Neural progenitor cell (in vitro differentiated cells): ENCODE data around the gene PTPRC. TPM values are rescaled to one million over a fixed set of nuclear protein-coding genes. Genes with fewer than 3 reads are reported as not detected.

Source experiments
- DNase-seq: peaks from one replicate; pipeline ENCODE4 v3.0.0-alpha.2; 2016; ENCODE audit warnings: low spot score
- H2AFZ ChIP-seq: fragments of 200-600 bp; sonication (generic); replicated peaks from 2 replicates; pipeline ENCODE4 v1.6.1; 2016; ENCODE audit warnings: antibody characterized with exemption
- H3F3A ChIP-seq: fragments of 200-600 bp; sonication (generic); 2 replicates; pipeline ENCODE4 v1.6.1; 2016; ENCODE audit warnings: antibody characterized with exemption, low read depth
- H3K27ac ChIP-seq: fragments of 200-600 bp; sonication (generic); 2 replicates; pipeline ENCODE4 v1.5.1; 2016; ENCODE audit warnings: mild to moderate bottlenecking
- H3K27me3 ChIP-seq: fragments of 200-600 bp; sonication (generic); 2 replicates; pipeline ENCODE4 v1.6.1; 2016; ENCODE audit warnings: mild to moderate bottlenecking, moderate library complexity
- H3K36me3 ChIP-seq: fragments of 200-600 bp; sonication (generic); 2 replicates; pipeline ENCODE4 v1.5.1; 2016
- H3K4me1 ChIP-seq: fragments of 200-600 bp; sonication (generic); 2 replicates; pipeline ENCODE4 v1.6.1; 2016; ENCODE audit warnings: mixed run types
- H3K4me2 ChIP-seq: fragments of 200-600 bp; sonication (generic); 2 replicates; pipeline ENCODE4 v1.6.1; 2016
- H3K4me3 ChIP-seq: fragments of 200-600 bp; sonication (generic); 2 replicates; pipeline ENCODE4 v1.5.1; 2016
- H3K79me2 ChIP-seq: fragments of 200-600 bp; sonication (generic); 2 replicates; pipeline ENCODE4 v1.6.1; 2016; ENCODE audit warnings: low read depth
- H3K9ac ChIP-seq: fragments of 200-600 bp; sonication (generic); 2 replicates; pipeline ENCODE4 v1.6.1; 2016
- H3K9me3 ChIP-seq: fragments of 200-600 bp; sonication (generic); 2 replicates; pipeline ENCODE4 v1.5.1; 2016; ENCODE audit warnings: low read depth
- H4K20me1 ChIP-seq: fragments of 200-600 bp; sonication (generic); 2 replicates; pipeline ENCODE4 v1.6.1; 2016; ENCODE audit warnings: low read depth
- H3K27ac Mint-ChIP-seq: 3 replicates; pipeline ENCODE4 v1.8.0; 2021; ENCODE audit warnings: mixed read lengths
- H3K27me3 Mint-ChIP-seq: 2 replicates; pipeline ENCODE4 v1.8.0; 2022; ENCODE audit warnings: low read depth, mild to moderate bottlenecking, inconsistent platforms, moderate library complexity, mixed read lengths; ENCODE audit not compliant: insufficient read depth
- H3K36me3 Mint-ChIP-seq: 3 replicates; pipeline ENCODE4 v1.8.0; 2021; ENCODE audit warnings: mixed read lengths
- H3K4me1 Mint-ChIP-seq: 3 replicates; pipeline ENCODE4 v1.8.0; 2021; ENCODE audit warnings: mixed read lengths
- H3K4me3 Mint-ChIP-seq: 3 replicates; pipeline ENCODE4 v1.8.0; 2021; ENCODE audit warnings: mild to moderate bottlenecking, moderate library complexity, mixed read lengths
- H3K9me3 Mint-ChIP-seq: 3 replicates; pipeline ENCODE4 v1.8.0; 2020; ENCODE audit warnings: mixed read lengths
- CTCF ChIP-seq: fragments of 200-600 bp; sonication (generic); IDR thresholded peaks from 2 replicates; pipeline ENCODE4 v1.5.1; 2017; ENCODE audit warnings: antibody characterized with exemption, mild to moderate bottlenecking
- EZH2 ChIP-seq: fragments of 200-600 bp; sonication (generic); IDR thresholded peaks from 2 replicates; pipeline ENCODE4 v1.6.1; 2017; ENCODE audit warnings: antibody characterized with exemption, mild to moderate bottlenecking, moderate library complexity
- EZH2phosphoT487 ChIP-seq: fragments of 200-600 bp; sonication (generic); IDR thresholded peaks from 2 replicates; pipeline ENCODE4 v1.6.1; 2017; ENCODE audit warnings: antibody characterized with exemption
- total RNA-seq: library from RNA; depleted of rRNA; stranded (reverse); fragments of >200 nt; gene quantifications from 2 replicates; pipeline ENCODE4 v1.2.3, GENCODE V29; 2015; ENCODE audit warnings: low replicate concordance

The PTPRC gene
- total RNA-seq, 1 donor from 2014 or later = not detected

- Histone ChIP-seq H3K9ac (no peak overlapping the region), H3K36me3 (no peaks in the 10 kb centered on the region), H3K27ac (no peak overlapping the region), H3K27me3 (no peaks in the 10 kb centered on the region), H3K4me1 (no peaks in the 10 kb centered on the region), H3F3A (no peaks in the 10 kb centered on the region), H3K4me3 (no peak overlapping the region), H3K79me2 (no peaks in the 10 kb centered on the region), H3K4me2 (no peak overlapping the region), H2AFZ (no peak overlapping the region), H3K9me3 (no peaks in the 10 kb centered on the region), H4K20me1 (no peaks in the 10 kb centered on the region)
- no peaks in the 10 kb centered on the region for H3K9me3 Mint-ChIP-seq
- H3K27me3 Mint-ChIP-seq = no peaks in the 10 kb centered on the region
- H3K4me3 Mint-ChIP-seq = no peak overlapping the region
- DNase-seq = no peak
- TF ChIP-seq EZH2 (no peak), EZH2phosphoT487 (no peak), CTCF (no peak)
- H3K27ac Mint-ChIP-seq = no peak overlapping the region
- H3K36me3 Mint-ChIP-seq = no peaks in the 10 kb centered on the region
- H3K4me1 Mint-ChIP-seq = peaks cover 7% of the 10 kb centered on the region
These were observed 21.4 kb upstream of the PTPRC start for GRCh38 chr1:198617406-198617805.

GRCh38 chr1:198619375-198620140, 19.3 kb upstream of the PTPRC start:
- no peak overlapping the region for H3K9ac ChIP-seq
- no peak for DNase-seq
- H3K4me3 ChIP-seq = no peak overlapping the region
- H3K4me2 ChIP-seq = no peak overlapping the region
- H3F3A ChIP-seq = no peaks in the 10 kb centered on the region
- H4K20me1 ChIP-seq = no peaks in the 10 kb centered on the region
- H3K9me3 ChIP-seq = no peaks in the 10 kb centered on the region
- H2AFZ ChIP-seq = no peak overlapping the region
- Mint-ChIP-seq H3K36me3 (no peaks in the 10 kb centered on the region), H3K4me3 (no peak overlapping the region), H3K4me1 (peaks cover 9% of the 10 kb centered on the region), H3K9me3 (no peaks in the 10 kb centered on the region), H3K27ac (no peak overlapping the region), H3K27me3 (no peaks in the 10 kb centered on the region)
- no peaks in the 10 kb centered on the region for H3K27me3 ChIP-seq
- no peak overlapping the region for H3K27ac ChIP-seq
- no peaks in the 10 kb centered on the region for H3K36me3 ChIP-seq
- H3K4me1 ChIP-seq = no peaks in the 10 kb centered on the region
- TF ChIP-seq CTCF (no peak), EZH2phosphoT487 (no peak), EZH2 (no peak)
- no peaks in the 10 kb centered on the region for H3K79me2 ChIP-seq

- H3K79me2 ChIP-seq = no peaks in the 10 kb centered on the region
- no peaks in the 10 kb centered on the region for H4K20me1 ChIP-seq
- no peak for DNase-seq
- Mint-ChIP-seq H3K36me3 (no peaks in the 10 kb centered on the region), H3K9me3 (no peaks in the 10 kb centered on the region), H3K4me3 (no peak overlapping the region), H3K27me3 (no peaks in the 10 kb centered on the region), H3K27ac (no peak overlapping the region), H3K4me1 (peaks cover 9% of the 10 kb centered on the region)
- H3K27ac ChIP-seq = no peak overlapping the region
- H2AFZ ChIP-seq = no peak overlapping the region
- no peaks in the 10 kb centered on the region for H3K4me1 ChIP-seq
- no peak for TF ChIP-seq EZH2
- TF ChIP-seq EZH2phosphoT487 = no peak
- no peak for TF ChIP-seq CTCF
- no peaks in the 10 kb centered on the region for H3K36me3 ChIP-seq
- H3K9ac ChIP-seq = no peak overlapping the region
- no peaks in the 10 kb centered on the region for H3K9me3 ChIP-seq
- H3K4me3 ChIP-seq = no peak overlapping the region
- H3K27me3 ChIP-seq = no peaks in the 10 kb centered on the region
- H3F3A ChIP-seq = no peaks in the 10 kb centered on the region
- H3K4me2 ChIP-seq = no peak overlapping the region
These were observed 18.6 kb upstream of the PTPRC start for GRCh38 chr1:198620218-198620617.
